ENCODE results near the gene VRK1. TPM values are rescaled to one million over a fixed set of nuclear protein-coding genes. Genes with fewer than 3 reads are reported as not detected.

Gene VRK1
- total and polyA plus RNA-seq, 8 donors = 1.2 to 45.7 (median 10.6) TPM; not detected in 1

- Histone ChIP-seq H3K4me1 (no peaks in the 10 kb centered on the region), H3K36me3 (no peaks in the 10 kb centered on the region), H3K27ac (no peak overlapping the region), H3K9me3 (no peaks in the 10 kb centered on the region), H3K27me3 (peaks cover 0 to 3% (median 0%) of the 10 kb centered on the region in 3 donors), H3K4me3 (no peak overlapping the region)
- DNase-seq = no peak
- WGBS, 5 donors = 80 to 87% (median 85%) methylated on average over 8 of the region's 8 CpGs
- intact Hi-C loops (cut with DNase I; ENCODE audit: low total_unique reads) = no loop called here
- TF ChIP-seq POLR2A (IDR thresholded peaks at IDR 0.05) (no peak), EP300 (IDR thresholded peaks at IDR 0.05) (no peak), POLR2AphosphoS5 (IDR thresholded peaks at IDR 0.05) (no peak)
- TF ChIP-seq, protein P1, sequence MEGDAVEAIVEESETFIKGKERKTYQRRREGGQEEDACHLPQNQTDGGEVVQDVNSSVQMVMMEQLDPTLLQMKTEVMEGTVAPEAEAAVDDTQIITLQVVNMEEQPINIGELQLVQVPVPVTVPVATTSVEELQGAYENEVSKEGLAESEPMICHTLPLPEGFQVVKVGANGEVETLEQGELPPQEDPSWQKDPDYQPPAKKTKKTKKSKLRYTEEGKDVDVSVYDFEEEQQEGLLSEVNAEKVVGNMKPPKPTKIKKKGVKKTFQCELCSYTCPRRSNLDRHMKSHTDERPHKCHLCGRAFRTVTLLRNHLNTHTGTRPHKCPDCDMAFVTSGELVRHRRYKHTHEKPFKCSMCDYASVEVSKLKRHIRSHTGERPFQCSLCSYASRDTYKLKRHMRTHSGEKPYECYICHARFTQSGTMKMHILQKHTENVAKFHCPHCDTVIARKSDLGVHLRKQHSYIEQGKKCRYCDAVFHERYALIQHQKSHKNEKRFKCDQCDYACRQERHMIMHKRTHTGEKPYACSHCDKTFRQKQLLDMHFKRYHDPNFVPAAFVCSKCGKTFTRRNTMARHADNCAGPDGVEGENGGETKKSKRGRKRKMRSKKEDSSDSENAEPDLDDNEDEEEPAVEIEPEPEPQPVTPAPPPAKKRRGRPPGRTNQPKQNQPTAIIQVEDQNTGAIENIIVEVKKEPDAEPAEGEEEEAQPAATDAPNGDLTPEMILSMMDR (IDR thresholded peaks at IDR 0.05) = no peak
Measured at GRCh38 chr14:96782436-96782835, 14.7 kb upstream of the VRK1 start.

GRCh38 chr14:96783043-96783914, 13.9 kb upstream of the VRK1 start:
- intact Hi-C loops (cut with DNase I; ENCODE audit: low total_unique reads) = no loop called here
- H3K27ac ChIP-seq = no peak overlapping the region
- DNase-seq = no peak
- H3K4me3 ChIP-seq = no peak overlapping the region
- H3K4me1 ChIP-seq = no peaks in the 10 kb centered on the region
- 67 to 72% (median 69%) methylated on average over 10 of the region's 10 CpGs for WGBS, 5 donors
- no peaks in the 10 kb centered on the region for H3K36me3 ChIP-seq
- TF ChIP-seq EP300 (IDR thresholded peaks at IDR 0.05) = no peak
- H3K9me3 ChIP-seq = no peaks in the 10 kb centered on the region
- H3K27me3 ChIP-seq = peaks cover 0 to 3% (median 0%) of the 10 kb centered on the region in 3 donors

DNA sequence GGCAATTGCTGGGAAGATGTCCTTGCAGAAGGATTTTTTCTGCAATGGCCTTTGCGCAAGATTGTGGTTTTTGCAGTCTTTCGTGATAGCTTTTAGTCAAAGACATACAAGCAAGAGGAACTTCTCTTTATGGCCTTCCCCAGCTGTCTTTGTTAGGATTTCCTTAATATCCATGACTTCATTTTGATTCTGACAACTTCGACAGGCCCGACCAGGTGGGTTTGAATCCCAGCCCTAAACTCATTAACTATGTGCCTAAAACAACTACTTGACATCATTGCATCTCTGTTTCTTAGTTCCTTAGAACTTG, 13.3 kb upstream of the VRK1 start:
- intact Hi-C loops (cut with DNase I; ENCODE audit: low total_unique reads) = no loop called here
- TF ChIP-seq POLR2A (IDR thresholded peaks at IDR 0.05) (no peak), EP300 (IDR thresholded peaks at IDR 0.05) (no peak), POLR2AphosphoS5 (IDR thresholded peaks at IDR 0.05) (no peak)
- TF ChIP-seq, protein P1 (IDR thresholded peaks at IDR 0.05) = no peak
- Histone ChIP-seq H3K4me3 (no peak overlapping the region), H3K9me3 (no peaks in the 10 kb centered on the region), H3K4me1 (no peaks in the 10 kb centered on the region), H3K27me3 (peaks cover 0 to 3% (median 0%) of the 10 kb centered on the region in 3 donors), H3K36me3 (no peaks in the 10 kb centered on the region), H3K27ac (no peak overlapping the region)
- WGBS, 5 donors = 68 to 80% (median 73%) methylated on average over 4 of the region's 4 CpGs
- DNase-seq = no peak

DNA sequence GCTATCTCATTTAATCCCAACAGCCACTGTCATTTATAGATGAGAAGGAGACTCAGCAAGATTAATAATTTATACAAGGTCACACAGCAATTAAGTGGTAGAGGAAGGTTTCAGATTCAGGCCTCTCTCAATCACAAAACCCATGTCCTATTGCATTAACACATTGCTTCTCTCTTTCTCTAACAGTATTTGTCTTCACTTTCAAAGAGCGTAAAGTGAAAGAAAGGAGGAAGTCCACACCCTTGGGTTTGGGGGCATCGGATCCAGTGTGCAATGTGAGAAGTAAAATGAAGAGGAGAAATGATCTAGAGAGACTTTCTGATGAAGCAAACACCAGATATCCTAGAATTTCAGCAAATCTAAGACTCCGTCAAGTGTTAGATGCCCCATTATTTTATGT, 7.0 kb upstream of the VRK1 start:
- Histone ChIP-seq H3K4me1 (no peaks in the 10 kb centered on the region), H3K27me3 (no peaks in the 10 kb centered on the region), H3K36me3 (no peaks in the 10 kb centered on the region), H3K9me3 (no peaks in the 10 kb centered on the region), H3K27ac (no peak overlapping the region), H3K4me3 (no peak overlapping the region)
- no peak for DNase-seq
- WGBS, 5 donors = 48 to 57% (median 53%) methylated on average over 3 of the region's 3 CpGs
- intact Hi-C loops (cut with DNase I; ENCODE audit: low total_unique reads) = no loop called here
- TF ChIP-seq POLR2A (IDR thresholded peaks at IDR 0.05) (no peak), EP300 (IDR thresholded peaks at IDR 0.05) (no peak), POLR2AphosphoS5 (IDR thresholded peaks at IDR 0.05) (no peak)
- TF ChIP-seq, protein P1 (IDR thresholded peaks at IDR 0.05) = no peak

DNA sequence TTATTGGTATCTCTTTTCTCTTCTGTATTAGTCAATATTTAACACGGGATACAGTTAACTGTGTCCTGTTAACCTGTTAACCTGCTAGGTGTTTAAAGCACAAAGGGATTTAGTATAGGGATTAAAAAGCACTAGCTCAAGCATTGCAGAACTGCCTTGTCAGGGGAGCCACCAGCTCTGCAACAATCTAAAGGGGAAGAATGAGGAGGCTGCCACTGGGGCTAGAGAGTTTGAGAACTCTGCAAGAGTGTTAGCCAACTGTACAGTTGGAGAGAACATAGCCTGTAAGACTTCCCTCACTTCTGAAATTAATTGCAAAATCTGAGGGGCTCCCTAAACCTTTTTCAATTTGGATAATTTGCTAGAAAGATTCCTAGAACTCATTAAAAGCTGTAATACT, 6.5 kb upstream of the VRK1 start:
- intact Hi-C loops (cut with DNase I; ENCODE audit: low total_unique reads) = no loop called here
- Histone ChIP-seq H3K9me3 (no peaks in the 10 kb centered on the region), H3K4me1 (no peaks in the 10 kb centered on the region), H3K27ac (no peak overlapping the region), H3K4me3 (no peak overlapping the region), H3K36me3 (no peaks in the 10 kb centered on the region), H3K27me3 (no peaks in the 10 kb centered on the region)
- TF ChIP-seq EP300 (IDR thresholded peaks at IDR 0.05) (no peak), POLR2AphosphoS5 (IDR thresholded peaks at IDR 0.05) (no peak), POLR2A (IDR thresholded peaks at IDR 0.05) (no peak)
- TF ChIP-seq, protein P1 (IDR thresholded peaks at IDR 0.05) = no peak
- no peak for DNase-seq
- 38 to 71% (median 66%) methylated on average over 1 of the region's 1 CpG for WGBS, 5 donors

Measured in stomach (tissue), 9 donors.